ENCODE data around the gene ZDHHC4. TPM values are rescaled to one million over a fixed set of nuclear protein-coding genes. Genes with fewer than 3 reads are reported as not detected.

Gene ZDHHC4
- total and polyA plus RNA-seq, 2 of the 8 experiments (the other 6 are each of a cell fraction or from before 2014, with no cell fraction given) = 50.2 to 171 TPM

- ChIA-PET POLR2A (ENCODE audit: partially characterized antibody) (no interaction called here), CTCF (ENCODE audit: partially characterized antibody) (interaction anchor here (1.4 to 2.0 kb wide), 3 partner anchors 9 to 50 kb away, joined by 3 to 9 read pairs (median 5); no protein-coding TSS in a partner anchor)
- Histone ChIP-seq H3K4me1 (replicated peaks in 1 of 4; ENCODE audit: control insufficient read depth in 3 of 4, insufficient read depth in 4 of 4, low read length in 3 of 4) (no peaks in the 10 kb centered on the region), H2AFZ (ENCODE audit: low read length) (no peak overlapping the region), H2BK12ac (ENCODE audit: low read depth, low read length) (no peak overlapping the region), H3K23me2 (ENCODE audit: low read depth, low read length) (no peaks in the 10 kb centered on the region), H2BK120ac (replicated peaks; ENCODE audit: low read depth, low read length) (no peak overlapping the region), H3K18ac (ENCODE audit: extremely low read depth, low read length) (no peak overlapping the region), H3K79me2 (ENCODE audit: control insufficient read depth in 1 of 2, insufficient read depth in 2 of 2, low read length in 2 of 2) (no peaks in the 10 kb centered on the region), H2BK15ac (ENCODE audit: low read length) (no peak overlapping the region), H2BK20ac (ENCODE audit: low read length) (no peak overlapping the region), H3K79me1 (ENCODE audit: low read depth, low read length) (no peaks in the 10 kb centered on the region), H4K5ac (ENCODE audit: insufficient read length, low read depth, low read length) (no peak overlapping the region), H3K4me3 (ENCODE audit: extremely low read depth in 1 of 4, insufficient read depth in 2 of 4, low read depth in 3 of 4, low read length in 4 of 4) (no peak overlapping the region), H3K4me2 (ENCODE audit: insufficient read depth in 1 of 2, low read depth in 2 of 2, low read length in 2 of 2) (no peak overlapping the region), H3K9ac (replicated peaks in 1 of 4; ENCODE audit: extremely low read depth in 1 of 4, low read depth in 3 of 4, low read length in 3 of 4) (no peak overlapping the region), H3K14ac (ENCODE audit: insufficient read length) (no peak overlapping the region), H3K27ac (ENCODE audit: low read depth, low read length) (no peak overlapping the region), H2AK5ac (ENCODE audit: low read depth, low read length) (no peak overlapping the region), H4K20me1 (replicated peaks in 1 of 2; ENCODE audit: control insufficient read depth in 1 of 2, insufficient read depth in 2 of 2, low read length in 2 of 2) (no peaks in the 10 kb centered on the region), H3K4ac (replicated peaks; ENCODE audit: insufficient read length, low read depth, low read length) (no peak overlapping the region), H3K23ac (ENCODE audit: insufficient read length) (no peak overlapping the region), H4K91ac (replicated peaks; ENCODE audit: insufficient read length, low read length) (no peak overlapping the region), H3K9me3 (ENCODE audit: insufficient read depth in 2 of 2, low read depth in 1 of 2, low read length in 1 of 2) (no peaks in the 10 kb centered on the region), H4K8ac (ENCODE audit: extremely low read depth, insufficient read depth, low read length) (no peak overlapping the region), H3K27me3 (replicated peaks in 1 of 4; ENCODE audit: control insufficient read depth in 3 of 4, extremely low read depth in 1 of 4, insufficient read depth in 3 of 4, low read length in 3 of 4) (no peaks in the 10 kb centered on the region; a peak in 1 of 7 replicates), H3K36me3 (ENCODE audit: control insufficient read depth in 2 of 4, insufficient read depth in 4 of 4, low read length in 3 of 4) (no peaks in the 10 kb centered on the region), H3K56ac (replicated peaks; ENCODE audit: insufficient read length, low read depth, low read length) (no peak overlapping the region), H2BK5ac (ENCODE audit: low read depth, low read length) (no peak overlapping the region)
- DNase-seq (ENCODE audit: low read depth in 1 of 2, low spot score in 2 of 2) (no peak), FAIRE-seq (no peak)
- 85% methylated on average over 4 of the region's 4 CpGs; no CpG with 5 or more reads in 1 of the 2 experiments for WGBS, 2 experiments (ENCODE audit: extremely low coverage in 1 of 2, insufficient coverage in 1 of 2, insufficient read length in 1 of 2, insufficient replicate concordance in 2 of 2, low coverage in 1 of 2, low lambda C conversion rate in 2 of 2, missing lambda C conversion rate in 1 of 2)
- no peak for TF ChIP-seq JUN (IDR thresholded peaks at IDR 0.05; ENCODE audit: low read depth, low read length)
- TF ChIP-seq BRCA1 (IDR thresholded peaks at IDR 0.05; ENCODE audit: low read depth, low read length) = no peak
- no peak for TF ChIP-seq RBBP5 (IDR thresholded peaks at IDR 0.05; ENCODE audit: borderline replicate concordance, low read depth, low read length)
- no peak for TF ChIP-seq HDAC2 (IDR thresholded peaks at IDR 0.05; ENCODE audit: borderline replicate concordance in 1 of 2, low read depth in 2 of 2, low read length in 2 of 2)
- TF ChIP-seq NRF1 (IDR thresholded peaks at IDR 0.05; ENCODE audit: low read depth, low read length) = no peak
- no peak for TF ChIP-seq TBP (IDR thresholded peaks at IDR 0.05; ENCODE audit: low read depth, low read length)
- no peak for TF ChIP-seq SP4 (IDR thresholded peaks at IDR 0.05; ENCODE audit: low read length)
- no peak for TF ChIP-seq CBX8 (IDR thresholded peaks at IDR 0.05; ENCODE audit: borderline replicate concordance, low read depth, low read length)
- TF ChIP-seq SAP30 (IDR thresholded peaks at IDR 0.05; ENCODE audit: insufficient read depth, insufficient replicate concordance, low read length) = no peak
- TF ChIP-seq GTF2F1 (IDR thresholded peaks at IDR 0.05; ENCODE audit: borderline replicate concordance, low read depth, low read length) = no peak
- no peak for TF ChIP-seq E2F6 (IDR thresholded peaks at IDR 0.05)
- TF ChIP-seq BCL11A (IDR thresholded peaks at IDR 0.05; ENCODE audit: low read depth in 2 of 2, low read length in 2 of 2) = no peak
- no peak for TF ChIP-seq PHF8 (conservative IDR thresholded peaks at IDR 0.05; ENCODE audit: low read depth, low read length)
Observed at GRCh38 chr7:6565655-6566054, 11.6 kb upstream of the ZDHHC4 start.

Data from H1 (cell line).